GM20000 (cell line): Measurements from ENCODE around the gene TSPEAR.
"Not testable (repeated sequence)": the region's sequence is repeated elsewhere in the genome, so short reads cannot be mapped to it uniquely, and the experiment has no call there.

ENCODE experiments used
- DNase-seq: peaks from one replicate; pipeline ENCODE4 v3.0.0; 2012; ENCODE audit warnings: low spot score
- TF ChIP-seq, protein P1 (sequence below): IDR thresholded peaks from 2 replicates; pipeline ENCODE4 v1.5.1; 2012; ENCODE audit warnings: mild to moderate bottlenecking, control low read depth; ENCODE audit errors: extremely low read depth, missing control alignments

The TSPEAR gene

DNA sequence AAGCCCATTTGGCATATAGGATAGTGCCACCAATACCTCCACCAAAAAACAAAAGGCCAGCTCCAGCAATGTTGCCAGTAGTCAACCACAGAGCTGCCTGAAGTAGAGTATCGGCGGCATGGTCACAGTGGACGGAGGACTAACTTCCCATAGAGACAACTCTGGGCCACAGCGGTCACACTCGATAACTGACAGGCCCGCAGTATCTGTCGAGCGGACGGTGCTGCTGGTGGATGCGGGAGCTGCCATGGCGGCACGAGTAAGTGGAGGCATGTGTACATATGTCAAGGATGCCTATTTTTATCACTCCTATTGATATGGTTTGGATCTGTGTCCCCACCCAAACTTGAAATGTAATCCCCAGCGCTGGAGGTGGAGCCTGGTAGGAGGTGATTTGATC, 33.5 kb downstream of the TSPEAR start:
- DNase-seq = no peak
- TF ChIP-seq, protein P1, sequence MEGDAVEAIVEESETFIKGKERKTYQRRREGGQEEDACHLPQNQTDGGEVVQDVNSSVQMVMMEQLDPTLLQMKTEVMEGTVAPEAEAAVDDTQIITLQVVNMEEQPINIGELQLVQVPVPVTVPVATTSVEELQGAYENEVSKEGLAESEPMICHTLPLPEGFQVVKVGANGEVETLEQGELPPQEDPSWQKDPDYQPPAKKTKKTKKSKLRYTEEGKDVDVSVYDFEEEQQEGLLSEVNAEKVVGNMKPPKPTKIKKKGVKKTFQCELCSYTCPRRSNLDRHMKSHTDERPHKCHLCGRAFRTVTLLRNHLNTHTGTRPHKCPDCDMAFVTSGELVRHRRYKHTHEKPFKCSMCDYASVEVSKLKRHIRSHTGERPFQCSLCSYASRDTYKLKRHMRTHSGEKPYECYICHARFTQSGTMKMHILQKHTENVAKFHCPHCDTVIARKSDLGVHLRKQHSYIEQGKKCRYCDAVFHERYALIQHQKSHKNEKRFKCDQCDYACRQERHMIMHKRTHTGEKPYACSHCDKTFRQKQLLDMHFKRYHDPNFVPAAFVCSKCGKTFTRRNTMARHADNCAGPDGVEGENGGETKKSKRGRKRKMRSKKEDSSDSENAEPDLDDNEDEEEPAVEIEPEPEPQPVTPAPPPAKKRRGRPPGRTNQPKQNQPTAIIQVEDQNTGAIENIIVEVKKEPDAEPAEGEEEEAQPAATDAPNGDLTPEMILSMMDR = no peak

DNA sequence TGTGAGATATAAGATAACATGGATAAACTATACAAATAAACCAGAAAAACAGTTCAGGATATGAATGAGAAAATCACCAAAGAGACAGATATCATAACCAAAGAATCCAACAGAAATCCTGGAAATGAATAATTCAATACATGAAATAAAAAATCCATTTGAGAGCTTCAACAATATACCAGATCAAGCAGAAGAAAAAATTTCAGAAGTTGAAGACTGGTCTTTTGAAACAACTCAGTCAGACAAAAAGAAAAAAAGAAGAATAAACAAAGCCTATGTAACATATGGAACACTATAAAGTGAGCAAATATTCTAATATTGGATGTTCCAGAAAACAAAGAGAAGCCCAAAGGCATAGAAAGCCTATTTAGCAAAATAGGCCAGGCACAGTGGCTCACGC, 39.5 kb downstream of the TSPEAR start:
- TF ChIP-seq, protein P1 = no peak
- no peak for DNase-seq

DNA sequence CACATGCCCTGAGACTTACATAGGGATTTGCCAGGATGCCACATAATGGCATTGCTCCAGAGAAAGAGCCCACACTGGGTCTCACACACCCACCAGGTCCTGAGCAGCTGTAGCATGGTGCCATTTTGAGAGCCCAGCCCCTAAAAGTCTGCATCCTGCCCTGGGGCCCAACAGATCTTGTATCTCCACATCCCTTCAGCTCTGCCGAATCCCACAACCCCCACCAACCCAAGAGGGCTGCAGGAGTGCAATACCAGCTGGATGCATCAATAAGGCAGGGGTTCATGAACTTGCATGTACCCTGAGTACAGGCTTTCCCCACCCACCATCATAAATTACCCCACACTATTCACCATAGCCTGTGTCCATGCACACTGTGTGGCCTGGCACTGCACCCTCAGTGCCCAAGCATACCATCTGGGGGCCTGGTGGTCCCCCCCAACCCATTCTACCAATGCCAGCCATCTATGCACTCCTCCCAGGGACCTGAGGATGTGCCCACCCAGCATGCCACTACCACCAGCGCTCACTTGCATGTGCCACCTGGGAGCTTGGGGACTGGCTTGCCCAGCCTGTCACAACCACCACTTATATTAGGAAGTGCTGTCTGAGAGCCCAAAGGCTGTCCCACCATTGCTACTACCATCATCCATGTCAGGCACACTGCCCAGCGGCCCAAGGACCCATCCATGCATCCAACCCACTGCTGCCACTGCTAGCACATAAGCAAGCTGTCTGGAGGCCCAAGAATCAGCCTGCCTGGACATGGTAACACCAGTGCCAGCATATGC, 40.5 kb downstream of the TSPEAR start:
- no peak for DNase-seq
- TF ChIP-seq, protein P1 = no peak

DNA sequence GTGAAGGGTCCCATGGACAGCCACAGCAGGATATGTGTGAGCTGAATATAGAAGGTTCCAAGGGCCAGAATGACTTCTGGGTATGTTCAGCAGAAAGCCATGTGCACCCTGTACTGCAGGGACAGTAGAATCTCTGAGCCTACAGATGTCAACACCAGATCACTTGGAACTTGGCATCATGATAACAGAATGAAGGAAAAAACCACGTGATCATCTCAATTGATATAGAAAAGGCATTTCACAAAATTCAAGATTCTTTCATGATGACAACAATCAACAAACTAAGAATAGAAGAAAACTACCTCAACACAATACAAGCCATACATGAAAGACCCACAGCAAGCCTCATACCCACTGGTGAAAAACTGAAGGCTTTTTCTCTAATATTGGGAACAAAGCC, 43.8 kb downstream of the TSPEAR start:
- TF ChIP-seq, protein P1 = no peak

DNA sequence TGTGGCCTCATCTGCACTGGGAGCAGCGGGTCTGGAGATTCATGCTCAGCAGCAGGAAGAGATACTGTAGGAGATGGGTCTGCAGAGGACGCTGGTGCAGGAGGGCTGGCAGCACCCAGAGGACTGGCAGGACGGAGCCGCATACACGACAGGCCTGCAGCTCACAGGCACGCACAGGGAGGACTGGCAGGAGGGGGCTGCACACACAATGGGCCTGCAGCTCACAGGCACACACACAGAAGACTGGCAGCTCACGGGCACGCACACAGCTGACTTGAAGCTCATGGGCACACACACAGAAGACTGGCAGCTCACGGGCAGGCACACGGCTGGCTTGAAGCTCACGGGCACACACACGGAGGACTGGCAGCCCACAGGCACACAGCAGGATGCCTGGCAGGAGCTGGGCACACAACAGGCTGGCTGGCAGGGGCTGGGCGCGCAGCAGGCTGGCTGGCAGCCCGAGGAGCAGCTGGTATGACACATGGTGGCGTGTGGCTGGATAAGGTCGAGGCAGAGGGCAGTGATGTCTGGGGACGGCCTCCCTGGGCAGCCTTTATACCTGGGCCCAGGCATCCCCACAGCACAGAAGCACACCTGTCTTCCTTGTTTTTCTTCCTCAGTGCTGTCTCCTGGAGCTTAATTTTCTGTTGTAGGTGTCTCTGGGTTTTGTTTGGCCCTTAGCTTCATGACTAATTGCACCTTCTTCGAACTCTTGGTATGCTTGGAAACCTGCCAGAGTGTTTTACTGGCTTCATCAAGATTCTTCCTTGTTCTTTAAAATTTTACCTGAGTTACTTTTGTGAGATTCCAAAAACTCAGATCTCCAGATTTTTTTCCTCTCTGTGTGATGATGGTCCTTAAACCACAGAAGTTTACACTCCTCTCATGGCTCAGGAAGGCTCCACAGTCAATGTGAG, 44.7 kb downstream of the TSPEAR start, which contains the start of gene KRTAP12-2:
KRTAP12-2 (minus strand) TSS at position 527 of the 920 bp plus-strand sequence; CDS start at position 486, 41 bp downstream.
- DNase-seq = no peak
- TF ChIP-seq, protein P1 = no peak

More for the DNA sequence above, 43.8 kb downstream of the TSPEAR start:
- no peak for DNase-seq

DNA sequence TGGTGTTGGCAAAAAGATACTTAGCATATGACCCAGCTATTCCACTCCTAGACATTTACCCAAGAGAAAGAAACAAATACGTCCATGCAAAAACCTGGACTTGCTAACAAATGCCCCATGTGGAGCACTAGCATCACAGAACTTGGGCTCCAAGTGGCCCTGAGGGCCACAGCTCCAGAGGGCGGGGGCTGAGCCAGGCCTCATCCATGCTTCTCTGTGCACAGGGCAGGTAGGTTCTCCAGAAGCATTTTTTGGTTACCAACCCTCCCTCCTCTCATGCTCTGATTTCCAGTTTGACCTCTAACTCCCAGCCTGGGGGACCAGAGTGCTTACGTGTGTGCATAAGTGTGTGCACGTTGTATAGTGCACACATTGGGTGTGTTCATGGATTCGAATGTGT, 46.7 kb downstream of the TSPEAR start:
- DNase-seq = no peak
- TF ChIP-seq, protein P1 = no peak

DNA sequence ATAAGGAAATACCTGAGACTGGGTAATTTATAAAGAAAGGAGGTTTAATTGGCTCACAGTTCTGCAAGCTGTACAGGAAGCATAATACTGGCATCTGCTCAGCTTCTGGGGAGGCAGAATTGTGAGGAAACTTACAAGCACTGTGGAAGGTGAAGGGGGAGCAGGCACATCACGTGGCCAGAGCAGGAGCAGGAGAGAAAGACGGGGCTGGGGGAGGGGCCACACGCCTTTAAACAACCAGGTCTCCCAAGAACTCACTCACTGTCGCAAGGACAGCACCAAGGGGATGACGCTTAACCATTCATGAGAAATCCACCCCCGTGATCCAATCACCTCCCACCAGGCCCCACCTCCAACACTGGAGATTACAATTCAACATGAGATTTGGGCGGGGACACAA, 49.8 kb downstream of the TSPEAR start:
- not testable (repeated sequence) for DNase-seq
